Choroid plexus epithelial cell (primary cell): Measurements from ENCODE around the gene STARD5.

ENCODE experiments used
- DNase-seq: peaks from one replicate; pipeline ENCODE4 v3.0.0-alpha.2; 2010; ENCODE audit warnings: low read depth
- H3K4me3 ChIP-seq: 2 replicates; pipeline ENCODE4 v1.5.1; 2011; ENCODE audit warnings: low read depth, mild to moderate bottlenecking, control low read depth, low read length, moderate library complexity
- CTCF ChIP-seq: conservative IDR thresholded peaks from 2 replicates; pipeline ENCODE4 v1.5.1; 2011; ENCODE audit warnings: low read depth, mild to moderate bottlenecking, control low read depth, inconsistent platforms, low read length, moderate library complexity

Gene STARD5

GRCh38 chr15:81323944-81324881 is at the start of gene STARD5:
TSS of gene STARD5 (minus strand) at chr15:81324141. CDS start at chr15:81324099, 42 bp downstream.
- TF ChIP-seq CTCF: no peak
- peak; percentile 98 for DNase-seq
- H3K4me3 ChIP-seq: peak within 1 kb of the TSS; percentile 94

- TF ChIP-seq CTCF: no peak
- DNase-seq: no peak
- H3K4me3 ChIP-seq: no peak overlapping the region
Measured at GRCh38 chr15:81373176-81373575, 49.2 kb upstream of the STARD5 start.

GRCh38 chr15:81372575-81372974 is 48.6 kb upstream of the STARD5 start:
- TF ChIP-seq CTCF: no peak
- H3K4me3 ChIP-seq: no peak overlapping the region
- DNase-seq: no peak

GRCh38 chr15:81363718-81364500 is 40.0 kb upstream of the STARD5 start:
- no peak for TF ChIP-seq CTCF

GRCh38 chr15:81363276-81363675 is 39.3 kb upstream of the STARD5 start:
- H3K4me3 ChIP-seq: no peak overlapping the region
- TF ChIP-seq CTCF: no peak
- no peak for DNase-seq

More at GRCh38 chr15:81363718-81364500, 40.0 kb upstream of the STARD5 start:
- DNase-seq: no peak
- no peak overlapping the region for H3K4me3 ChIP-seq

GRCh38 chr15:81362790-81363189 is 38.8 kb upstream of the STARD5 start:
- H3K4me3 ChIP-seq: no peak overlapping the region
- TF ChIP-seq CTCF: no peak

More at GRCh38 chr15:81362790-81363189, 38.8 kb upstream of the STARD5 start:
- DNase-seq: no peak
